Activated CD8-positive, alpha-beta memory T cell treated with anti-CD3 and anti-CD28 coated beads for 24 hours (primary cell): ENCODE measurements around the gene PSMD5.

Experiments
- DNase-seq: peaks from one replicate; pipeline ENCODE4 v3.0.0-alpha.2; 2020

PSMD5 gene

GRCh38 chr9:120874226-120875194, 31.8 kb upstream of the PSMD5 start:
- no peak for DNase-seq

- no peak for DNase-seq
These were observed 30.8 kb upstream of the PSMD5 start for GRCh38 chr9:120873512-120873911.

GRCh38 chr9:120872791-120873502, 30.2 kb upstream of the PSMD5 start:
- no peak for DNase-seq

GRCh38 chr9:120870206-120870605, 27.5 kb upstream of the PSMD5 start:
- no peak for DNase-seq

- DNase-seq = no peak
These were observed 27.0 kb upstream of the PSMD5 start for GRCh38 chr9:120869726-120870125.

GRCh38 chr9:120869360-120869687, 26.6 kb upstream of the PSMD5 start:
- DNase-seq = no peak

- peak; percentile 99 for DNase-seq
These were observed 26.1 kb upstream of the PSMD5 start for GRCh38 chr9:120868676-120869359.

GRCh38 chr9:120868339-120868675, 25.6 kb upstream of the PSMD5 start:
- no peak for DNase-seq

GRCh38 chr9:120867676-120868338, 25.1 kb upstream of the PSMD5 start:
- DNase-seq = no peak

- DNase-seq = no peak
These were observed 23.9 kb upstream of the PSMD5 start for GRCh38 chr9:120866651-120867050.

GRCh38 chr9:120865809-120866208, 23.1 kb upstream of the PSMD5 start:
- DNase-seq = no peak

GRCh38 chr9:120865176-120865575, 22.5 kb upstream of the PSMD5 start:
- DNase-seq = no peak

- no peak for DNase-seq
These were observed 22.0 kb upstream of the PSMD5 start for GRCh38 chr9:120864719-120865118.

GRCh38 chr9:120863833-120864232, 21.1 kb upstream of the PSMD5 start:
- no peak for DNase-seq

- no peak for DNase-seq
These were observed 19.7 kb upstream of the PSMD5 start for GRCh38 chr9:120862452-120862851.

GRCh38 chr9:120861935-120862334, 19.2 kb upstream of the PSMD5 start:
- no peak for DNase-seq

- DNase-seq = no peak
These were observed 17.4 kb upstream of the PSMD5 start for GRCh38 chr9:120860083-120860482.

- no peak for DNase-seq
These were observed 16.6 kb upstream of the PSMD5 start for GRCh38 chr9:120859361-120859760.

- no peak for DNase-seq
These were observed 15.2 kb upstream of the PSMD5 start for GRCh38 chr9:120857902-120858301.

- DNase-seq = no peak
These were observed 14.8 kb upstream of the PSMD5 start for GRCh38 chr9:120857481-120857880.

- peak; percentile 55 for DNase-seq
These were observed 14.0 kb upstream of the PSMD5 start for GRCh38 chr9:120856700-120857099.

GRCh38 chr9:120855827-120856670, 13.3 kb upstream of the PSMD5 start:
- DNase-seq = peak; percentile 54
